ENCODE results near the gene HIGD1A.

HIGD1A gene

GRCh38 chr3:42844412-42844713 lies 40.1 kb upstream of the HIGD1A start:
- ATAC-seq: no peak
- TF ChIP-seq ESRRG (CRISPR knock-in tag; IDR thresholded peaks at IDR 0.05) (no peak), POU6F1 (CRISPR knock-in tag; IDR thresholded peaks at IDR 0.05; ENCODE audit: borderline replicate concordance, low read depth) (no peak), ZNF70 (CRISPR knock-in tag; IDR thresholded peaks at IDR 0.05) (no peak), TCF4 (CRISPR knock-in tag; IDR thresholded peaks at IDR 0.05; ENCODE audit: borderline replicate concordance) (no peak), TSHZ2 (CRISPR knock-in tag; IDR thresholded peaks at IDR 0.05) (no peak), OSR1 (CRISPR knock-in tag; IDR thresholded peaks at IDR 0.05) (no peak), ZNF565 (CRISPR knock-in tag; conservative IDR thresholded peaks at IDR 0.05; ENCODE audit: low read depth) (no peak), ZFP3 (CRISPR knock-in tag; IDR thresholded peaks at IDR 0.05) (no peak), GLIS3 (CRISPR knock-in tag; IDR thresholded peaks at IDR 0.05) (no peak), CREB5 (CRISPR knock-in tag; IDR thresholded peaks at IDR 0.05; ENCODE audit: low read depth) (no peak), PPARA (CRISPR knock-in tag; IDR thresholded peaks at IDR 0.05; ENCODE audit: borderline replicate concordance) (no peak)

- ATAC-seq: no peak
- TF ChIP-seq CSRNP3 (CRISPR knock-in tag; IDR thresholded peaks at IDR 0.05): no peak
- no peak for TF ChIP-seq POU6F1 (CRISPR knock-in tag; IDR thresholded peaks at IDR 0.05; ENCODE audit: borderline replicate concordance, low read depth)
- no peak for TF ChIP-seq ZC3H10 (CRISPR knock-in tag; IDR thresholded peaks at IDR 0.05)
- no peak for TF ChIP-seq TSHZ2 (CRISPR knock-in tag; IDR thresholded peaks at IDR 0.05)
- TF ChIP-seq ZNF565 (CRISPR knock-in tag; conservative IDR thresholded peaks at IDR 0.05; ENCODE audit: low read depth): no peak
- TF ChIP-seq ISL1 (CRISPR knock-in tag; IDR thresholded peaks at IDR 0.05): no peak
- no peak for TF ChIP-seq ZFP3 (CRISPR knock-in tag; IDR thresholded peaks at IDR 0.05)
- TF ChIP-seq PPARA (CRISPR knock-in tag; IDR thresholded peaks at IDR 0.05; ENCODE audit: borderline replicate concordance): no peak
- TF ChIP-seq RARB (CRISPR knock-in tag; IDR thresholded peaks at IDR 0.05): no peak
- TF ChIP-seq TCF4 (CRISPR knock-in tag; IDR thresholded peaks at IDR 0.05; ENCODE audit: borderline replicate concordance): no peak
- TF ChIP-seq ZNF70 (CRISPR knock-in tag; IDR thresholded peaks at IDR 0.05): no peak
- TF ChIP-seq ESRRG (CRISPR knock-in tag; IDR thresholded peaks at IDR 0.05): no peak
- no peak for TF ChIP-seq CSDC2 (CRISPR knock-in tag; IDR thresholded peaks at IDR 0.05)
- no peak for TF ChIP-seq BACH2 (CRISPR knock-in tag; IDR thresholded peaks at IDR 0.05; ENCODE audit: borderline replicate concordance)
- no peak for TF ChIP-seq GLIS3 (CRISPR knock-in tag; IDR thresholded peaks at IDR 0.05)
These were observed 39.6 kb upstream of the HIGD1A start for GRCh38 chr3:42843713-42844411.
